Measurements from ENCODE around the gene FBLN2. TPM values are rescaled to one million over a fixed set of nuclear protein-coding genes. Genes with fewer than 3 reads are reported as not detected.

Gene FBLN2
- polyA plus RNA-seq, 1 donor: 14.4 TPM

DNA sequence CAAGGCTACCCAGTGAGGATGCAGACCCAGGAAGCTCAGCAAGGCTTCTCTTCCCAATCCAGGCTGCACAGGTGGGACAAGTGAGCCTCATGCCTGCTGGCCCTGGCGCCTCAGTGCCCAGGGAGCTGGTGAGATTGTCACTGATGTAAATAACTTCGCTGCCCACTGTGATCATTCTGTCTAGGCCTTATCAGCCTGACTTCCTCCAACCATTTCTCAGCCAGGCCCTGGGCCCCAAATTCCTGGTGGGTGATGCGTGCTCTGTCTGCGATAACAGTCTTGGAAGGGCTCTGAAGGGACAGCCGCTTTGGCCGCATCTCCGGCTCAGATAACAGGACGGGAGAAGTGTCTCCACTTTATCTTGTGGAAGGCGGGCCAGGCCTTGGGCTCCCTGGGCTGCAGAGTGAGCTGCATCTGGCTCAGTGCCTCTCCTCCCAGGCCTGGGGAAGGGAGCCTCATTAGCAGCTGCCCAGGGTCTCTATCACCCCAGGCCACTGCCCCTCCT lies 2.2 kb upstream of the FBLN2 start:
- H3K27ac ChIP-seq (ENCODE audit: low read length): no peak overlapping the region
- H3K9me3 ChIP-seq (ENCODE audit: control insufficient read depth, low read depth, low read length): no peaks in the 10 kb centered on the region
- H3K27me3 ChIP-seq (ENCODE audit: control insufficient read depth, insufficient read depth, low read length): peaks cover 48% of the 10 kb centered on the region
- H3K4me1 ChIP-seq (ENCODE audit: control insufficient read depth, insufficient read depth, low read length): no peaks in the 10 kb centered on the region
- WGBS (ENCODE audit: insufficient coverage, low lambda C conversion rate): no CpG with 5 or more reads among the region's 9 CpGs
- no peak for DNase-seq
- H3K36me3 ChIP-seq (ENCODE audit: control insufficient read depth, insufficient read depth, low read length): no peaks in the 10 kb centered on the region
- no peak overlapping the region for H3K4me3 ChIP-seq (ENCODE audit: low read length)

DNA sequence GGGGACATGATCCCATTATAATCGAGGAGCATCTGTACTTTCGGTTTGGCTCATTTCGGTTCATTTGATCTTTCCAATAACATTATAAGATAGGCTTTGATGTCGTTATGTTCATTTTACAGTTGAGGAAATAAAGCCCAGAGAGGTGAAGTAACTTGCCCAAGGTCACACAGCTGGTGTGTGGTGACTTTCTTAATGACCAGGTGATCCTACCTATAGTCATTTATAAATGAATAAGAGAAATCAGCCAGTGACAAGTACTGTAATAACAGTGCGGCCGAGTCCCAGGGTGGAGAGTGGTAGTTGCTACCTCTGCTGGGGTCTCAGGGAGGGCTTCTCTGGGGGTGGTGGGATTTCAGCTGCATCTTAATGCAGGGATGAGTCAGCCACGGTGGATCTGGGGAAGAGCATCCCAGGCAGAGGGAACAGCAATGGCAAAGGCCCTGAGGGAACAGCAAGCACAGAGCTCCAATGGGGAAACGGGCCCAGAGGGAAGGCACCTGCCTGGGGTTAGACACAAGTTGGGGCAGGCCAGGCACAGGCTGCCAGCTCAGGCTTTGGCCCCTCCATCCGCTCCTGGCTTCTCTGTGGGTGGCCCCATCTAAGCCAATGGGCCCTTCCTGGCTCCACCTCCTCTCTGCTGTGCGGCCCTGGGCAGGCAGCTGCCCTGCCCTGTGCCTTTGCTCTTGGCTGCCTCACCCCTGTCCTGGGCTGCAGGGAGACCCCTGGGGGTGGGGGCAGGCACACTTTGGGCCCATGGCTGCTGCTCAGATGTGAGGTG lies 1.1 kb upstream of the FBLN2 start:
- DNase-seq: no peak
- Histone ChIP-seq H3K27me3 (ENCODE audit: control insufficient read depth, insufficient read depth, low read length) (peaks cover 48% of the 10 kb centered on the region), H3K9me3 (ENCODE audit: control insufficient read depth, low read depth, low read length) (no peaks in the 10 kb centered on the region), H3K36me3 (ENCODE audit: control insufficient read depth, insufficient read depth, low read length) (no peaks in the 10 kb centered on the region), H3K4me1 (ENCODE audit: control insufficient read depth, insufficient read depth, low read length) (no peaks in the 10 kb centered on the region), H3K4me3 (ENCODE audit: low read length) (no peak overlapping the region), H3K27ac (ENCODE audit: low read length) (no peak overlapping the region)
- WGBS (ENCODE audit: insufficient coverage, low lambda C conversion rate): no CpG with 5 or more reads among the region's 10 CpGs

DNA sequence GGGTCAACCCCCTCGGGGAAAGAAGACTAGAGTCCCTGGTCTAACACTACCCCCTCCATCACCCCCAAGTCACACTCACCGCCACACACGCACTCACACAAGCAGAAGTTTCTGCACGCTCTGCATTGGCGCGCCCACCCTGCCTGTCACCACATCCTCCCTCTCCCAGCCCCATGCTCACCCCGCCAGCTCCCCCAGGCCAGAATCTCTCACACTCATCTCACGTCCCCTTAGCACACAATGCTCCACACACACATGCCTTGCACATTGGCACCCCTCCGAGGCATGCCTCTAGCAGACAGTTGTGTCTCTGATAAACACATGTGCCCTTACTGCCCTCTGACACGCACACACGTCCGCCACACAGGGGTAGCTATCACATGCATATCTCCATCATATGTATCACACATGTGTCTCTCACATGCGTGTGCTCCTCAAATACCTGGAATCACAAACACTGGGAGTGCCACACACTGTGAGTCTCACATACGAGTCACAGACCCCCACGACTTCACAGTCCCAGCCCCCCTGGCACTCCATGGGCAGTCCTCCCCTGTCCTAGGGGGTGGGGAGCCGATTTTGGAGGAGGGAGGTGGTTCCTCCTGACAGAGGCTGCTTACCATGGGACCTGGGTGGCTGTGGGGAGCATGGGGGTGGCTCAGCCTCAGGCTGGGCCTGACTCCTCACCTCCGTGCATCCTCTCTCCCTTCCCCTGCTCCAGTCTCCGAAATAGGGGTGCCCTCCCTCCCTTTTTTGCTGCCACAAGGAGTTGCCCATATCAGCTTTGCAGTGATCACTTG lies 898 bp downstream of the FBLN2 start:
- H3K4me1 ChIP-seq (ENCODE audit: control insufficient read depth, insufficient read depth, low read length): no peaks in the 10 kb centered on the region
- no peak overlapping the region for H3K4me3 ChIP-seq (ENCODE audit: low read length)
- DNase-seq: no peak
- no peaks in the 10 kb centered on the region for H3K36me3 ChIP-seq (ENCODE audit: control insufficient read depth, insufficient read depth, low read length)
- peaks cover 41% of the 10 kb centered on the region for H3K27me3 ChIP-seq (ENCODE audit: control insufficient read depth, insufficient read depth, low read length)
- WGBS (ENCODE audit: insufficient coverage, low lambda C conversion rate): 73% methylated on average over 2 of the region's 18 CpGs
- no peaks in the 10 kb centered on the region for H3K9me3 ChIP-seq (ENCODE audit: control insufficient read depth, low read depth, low read length)
- H3K27ac ChIP-seq (ENCODE audit: low read length): no peak overlapping the region

DNA sequence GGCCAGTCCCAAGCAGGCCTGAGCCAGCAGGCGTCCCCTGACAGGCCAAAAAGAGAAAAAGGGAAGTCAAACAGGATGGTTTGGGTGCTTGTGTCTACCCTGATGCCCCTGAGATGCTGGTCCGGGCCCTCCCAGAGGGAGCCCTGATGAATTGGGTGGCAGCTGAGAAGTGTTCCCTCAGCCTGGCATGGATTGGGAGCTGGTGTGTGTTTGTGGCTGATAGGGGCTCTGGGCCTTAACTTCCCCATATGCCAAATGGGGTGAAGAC lies 1.4 kb downstream of the FBLN2 start:
- peaks cover 41% of the 10 kb centered on the region for H3K27me3 ChIP-seq (ENCODE audit: control insufficient read depth, insufficient read depth, low read length)
- H3K4me1 ChIP-seq (ENCODE audit: control insufficient read depth, insufficient read depth, low read length): no peaks in the 10 kb centered on the region
- WGBS (ENCODE audit: insufficient coverage, low lambda C conversion rate): no CpG with 5 or more reads among the region's 2 CpGs
- H3K36me3 ChIP-seq (ENCODE audit: control insufficient read depth, insufficient read depth, low read length): no peaks in the 10 kb centered on the region
- DNase-seq: no peak
- H3K27ac ChIP-seq (ENCODE audit: low read length): no peak overlapping the region
- no peak overlapping the region for H3K4me3 ChIP-seq (ENCODE audit: low read length)
- H3K9me3 ChIP-seq (ENCODE audit: control insufficient read depth, low read depth, low read length): no peaks in the 10 kb centered on the region

DNA sequence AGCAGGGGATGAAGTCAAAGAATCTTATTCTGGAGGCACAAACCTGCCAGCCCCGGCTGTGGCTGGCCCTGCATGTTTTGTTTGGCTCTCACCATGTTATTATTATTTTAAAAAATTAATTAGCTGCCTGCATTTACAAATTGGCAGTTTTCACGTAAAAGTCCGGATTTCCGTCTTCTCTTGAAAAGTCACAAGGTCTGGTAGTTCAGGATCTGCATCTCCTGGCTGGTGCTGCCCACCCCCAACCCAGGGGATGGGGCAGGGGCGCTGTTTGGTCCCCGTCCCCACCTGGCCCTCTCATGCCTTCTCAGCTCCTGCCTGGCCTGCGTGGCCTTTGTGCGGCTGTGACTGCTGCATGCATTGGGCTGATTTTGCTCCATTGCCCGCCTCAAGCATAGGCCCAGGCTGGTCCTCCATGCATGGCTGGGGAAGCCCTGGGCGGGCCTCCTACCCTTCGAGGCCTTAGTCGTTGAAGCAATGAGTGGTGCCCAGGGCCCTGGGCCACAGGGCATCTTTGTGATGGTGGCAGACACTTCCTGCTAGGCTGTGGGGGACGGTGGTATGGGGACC lies 2.0 kb downstream of the FBLN2 start:
- no peak for DNase-seq
- Histone ChIP-seq H3K27ac (ENCODE audit: low read length) (no peak overlapping the region), H3K9me3 (ENCODE audit: control insufficient read depth, low read depth, low read length) (no peaks in the 10 kb centered on the region), H3K27me3 (ENCODE audit: control insufficient read depth, insufficient read depth, low read length) (peaks cover 41% of the 10 kb centered on the region), H3K4me3 (ENCODE audit: low read length) (no peak overlapping the region), H3K36me3 (ENCODE audit: control insufficient read depth, insufficient read depth, low read length) (no peaks in the 10 kb centered on the region), H3K4me1 (ENCODE audit: control insufficient read depth, insufficient read depth, low read length) (no peaks in the 10 kb centered on the region)
- no CpG with 5 or more reads among the region's 13 CpGs for WGBS (ENCODE audit: insufficient coverage, low lambda C conversion rate)

DNA sequence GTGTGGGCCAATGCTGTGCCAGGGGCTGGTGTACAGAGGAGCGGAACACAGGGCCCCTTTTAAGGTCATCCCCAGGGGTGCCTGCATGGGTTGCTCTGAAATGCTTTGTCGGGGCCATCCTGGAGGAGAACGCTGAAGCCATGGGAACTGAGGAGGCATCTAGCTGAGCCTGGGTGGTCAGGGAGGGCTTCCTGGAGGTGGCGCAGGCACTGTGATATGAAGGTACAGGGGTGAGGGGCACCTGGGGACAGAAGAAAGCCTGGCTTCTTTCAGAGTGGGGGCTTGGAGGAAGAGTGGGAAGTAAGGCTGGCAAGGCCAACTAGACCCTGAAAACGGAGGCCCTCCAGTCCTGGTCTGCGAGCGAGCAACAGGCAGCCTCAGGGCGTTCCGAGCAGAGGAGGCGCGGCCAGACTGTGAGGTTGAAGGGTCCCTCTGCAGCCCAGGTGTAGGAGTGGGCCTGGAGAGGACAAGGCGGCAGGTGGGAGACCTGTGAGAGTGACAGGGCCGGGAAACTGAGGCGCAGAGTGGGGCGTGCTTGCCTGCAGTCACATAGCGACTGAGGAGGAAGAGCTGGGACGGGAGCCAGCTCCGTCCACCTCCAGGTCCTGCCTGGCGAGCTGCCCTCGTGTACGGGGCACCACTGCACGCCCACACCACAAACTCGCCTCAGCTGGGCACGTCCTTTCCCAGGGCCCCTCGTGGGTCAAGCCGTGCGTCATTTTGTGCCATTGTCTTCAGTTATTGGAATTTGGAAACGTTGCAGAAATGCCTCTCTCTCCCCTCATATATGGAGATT lies 4.1 kb downstream of the FBLN2 start:
- DNase-seq: no peak
- no peaks in the 10 kb centered on the region for H3K36me3 ChIP-seq (ENCODE audit: control insufficient read depth, insufficient read depth, low read length)
- peaks cover 25% of the 10 kb centered on the region for H3K27me3 ChIP-seq (ENCODE audit: control insufficient read depth, insufficient read depth, low read length)
- no CpG with 5 or more reads among the region's 28 CpGs for WGBS (ENCODE audit: insufficient coverage, low lambda C conversion rate)
- H3K9me3 ChIP-seq (ENCODE audit: control insufficient read depth, low read depth, low read length): no peaks in the 10 kb centered on the region
- H3K4me1 ChIP-seq (ENCODE audit: control insufficient read depth, insufficient read depth, low read length): no peaks in the 10 kb centered on the region
- H3K27ac ChIP-seq (ENCODE audit: low read length): no peak overlapping the region
- H3K4me3 ChIP-seq (ENCODE audit: low read length): no peak overlapping the region

DNA sequence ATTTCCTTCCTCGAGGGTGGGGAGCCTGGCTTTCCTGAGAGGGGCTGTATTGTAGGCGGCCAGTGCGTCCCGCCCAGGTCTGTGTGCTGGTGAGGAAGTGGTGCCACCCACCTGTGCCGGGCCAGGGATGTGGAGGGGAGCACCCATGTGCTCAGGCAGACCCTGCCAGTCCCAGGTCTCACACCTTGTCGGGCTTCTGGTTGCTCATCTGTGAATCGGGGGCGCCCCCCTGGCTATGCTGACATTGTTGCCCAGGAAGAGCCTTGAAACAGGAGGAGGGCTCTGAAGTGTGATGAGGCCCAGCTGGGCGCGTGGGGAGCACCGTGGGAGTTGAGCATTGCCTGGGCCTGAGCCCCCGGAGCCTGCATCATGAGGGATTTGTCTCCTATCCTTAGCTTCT lies 4.8 kb downstream of the FBLN2 start:
- DNase-seq: no peak
- Histone ChIP-seq H3K27me3 (ENCODE audit: control insufficient read depth, insufficient read depth, low read length) (peaks cover 19% of the 10 kb centered on the region), H3K9me3 (ENCODE audit: control insufficient read depth, low read depth, low read length) (no peaks in the 10 kb centered on the region), H3K27ac (ENCODE audit: low read length) (no peak overlapping the region), H3K4me1 (ENCODE audit: control insufficient read depth, insufficient read depth, low read length) (no peaks in the 10 kb centered on the region), H3K4me3 (ENCODE audit: low read length) (no peak overlapping the region), H3K36me3 (ENCODE audit: control insufficient read depth, insufficient read depth, low read length) (no peaks in the 10 kb centered on the region)
- WGBS (ENCODE audit: insufficient coverage, low lambda C conversion rate): no CpG with 5 or more reads among the region's 12 CpGs

DNA sequence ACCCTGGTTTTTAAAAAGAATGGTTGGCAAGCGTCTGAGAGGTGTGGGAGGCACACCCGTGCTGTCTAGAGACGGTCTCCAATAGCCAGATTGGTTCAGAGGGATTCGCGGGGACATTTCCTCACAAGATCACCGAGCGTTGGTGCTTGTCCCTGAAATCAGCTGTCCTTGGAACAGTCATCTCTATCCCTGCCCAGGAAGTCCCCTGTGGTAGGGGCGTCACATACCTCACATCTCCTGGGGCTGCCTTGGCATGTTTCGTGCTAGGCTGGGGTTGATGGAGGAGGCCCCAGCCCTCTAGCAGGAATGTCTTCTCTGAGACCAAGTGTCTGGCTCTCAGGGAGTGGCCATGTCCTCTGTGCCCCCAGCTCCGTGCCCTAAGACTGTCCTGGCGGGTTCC lies 6.8 kb downstream of the FBLN2 start:
- WGBS (ENCODE audit: insufficient coverage, low lambda C conversion rate): no CpG with 5 or more reads among the region's 11 CpGs
- no peak for DNase-seq
- no peaks in the 10 kb centered on the region for H3K4me1 ChIP-seq (ENCODE audit: control insufficient read depth, insufficient read depth, low read length)
- H3K9me3 ChIP-seq (ENCODE audit: control insufficient read depth, low read depth, low read length): no peaks in the 10 kb centered on the region
- H3K27ac ChIP-seq (ENCODE audit: low read length): no peak overlapping the region
- peaks cover 5% of the 10 kb centered on the region for H3K27me3 ChIP-seq (ENCODE audit: control insufficient read depth, insufficient read depth, low read length)
- H3K4me3 ChIP-seq (ENCODE audit: low read length): no peak overlapping the region
- no peaks in the 10 kb centered on the region for H3K36me3 ChIP-seq (ENCODE audit: control insufficient read depth, insufficient read depth, low read length)

DNA sequence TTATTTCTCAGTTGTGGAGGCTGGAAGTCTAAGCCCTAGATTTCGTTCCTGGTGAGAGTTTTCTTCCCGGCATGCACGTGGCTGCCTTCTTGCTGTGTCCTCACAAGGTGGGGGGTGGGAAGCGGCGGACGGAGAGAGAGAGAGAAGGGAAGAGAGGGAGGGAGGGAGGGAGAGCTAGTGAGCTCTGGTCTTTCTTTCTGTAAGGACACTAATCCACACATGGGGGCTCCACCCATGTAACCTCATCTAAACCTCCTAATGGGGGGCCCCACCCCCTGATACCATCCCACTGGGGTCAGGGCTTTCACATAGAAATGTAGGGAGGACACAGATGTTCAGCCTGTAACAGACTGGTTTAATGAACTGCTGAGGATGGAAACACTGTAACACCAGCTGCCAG lies 7.3 kb downstream of the FBLN2 start:
- no peak overlapping the region for H3K27ac ChIP-seq (ENCODE audit: low read length)
- no peaks in the 10 kb centered on the region for H3K36me3 ChIP-seq (ENCODE audit: control insufficient read depth, insufficient read depth, low read length)
- DNase-seq: no peak
- WGBS (ENCODE audit: insufficient coverage, low lambda C conversion rate): no CpG with 5 or more reads among the region's 6 CpGs
- no peaks in the 10 kb centered on the region for H3K4me1 ChIP-seq (ENCODE audit: control insufficient read depth, insufficient read depth, low read length)
- no peak overlapping the region for H3K4me3 ChIP-seq (ENCODE audit: low read length)
- H3K27me3 ChIP-seq (ENCODE audit: control insufficient read depth, insufficient read depth, low read length): peaks cover 6% of the 10 kb centered on the region
- no peaks in the 10 kb centered on the region for H3K9me3 ChIP-seq (ENCODE audit: control insufficient read depth, low read depth, low read length)

DNA sequence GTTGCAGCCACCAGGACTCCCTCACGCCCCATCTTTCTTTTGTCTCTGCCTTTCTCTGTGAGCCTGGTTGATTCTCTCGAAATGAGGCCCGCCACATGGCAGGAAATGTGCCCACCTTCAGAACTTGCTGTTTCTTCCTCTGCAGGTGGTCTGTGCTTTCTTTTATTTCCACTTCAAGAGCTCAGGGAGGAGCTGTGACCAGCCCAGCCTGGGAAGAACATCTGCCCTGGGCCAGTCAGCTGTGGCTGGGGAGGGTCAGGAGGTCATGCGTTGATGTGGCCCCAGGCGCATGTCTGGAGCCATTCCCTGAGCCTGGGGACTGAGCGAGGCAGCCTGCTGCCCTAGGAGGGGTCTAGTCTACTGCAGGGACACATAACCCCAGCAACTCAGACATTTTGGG lies 8.0 kb downstream of the FBLN2 start:
- DNase-seq: no peak
- H3K27me3 ChIP-seq (ENCODE audit: control insufficient read depth, insufficient read depth, low read length): peaks cover 3% of the 10 kb centered on the region
- H3K4me1 ChIP-seq (ENCODE audit: control insufficient read depth, insufficient read depth, low read length): no peaks in the 10 kb centered on the region
- H3K27ac ChIP-seq (ENCODE audit: low read length): no peak overlapping the region
- H3K4me3 ChIP-seq (ENCODE audit: low read length): no peak overlapping the region
- H3K9me3 ChIP-seq (ENCODE audit: control insufficient read depth, low read depth, low read length): no peaks in the 10 kb centered on the region
- WGBS (ENCODE audit: insufficient coverage, low lambda C conversion rate): no CpG with 5 or more reads among the region's 6 CpGs
- H3K36me3 ChIP-seq (ENCODE audit: control insufficient read depth, insufficient read depth, low read length): no peaks in the 10 kb centered on the region
